Mucosa of stomach (tissue), 1 donor: ENCODE results near the gene CSF3.

Experiments
- H3K27me3 ChIP-seq: one replicate; pipeline ENCODE4 v1.7.0; 2013; ENCODE audit warnings: mild to moderate bottlenecking, low read length; ENCODE audit not compliant: control insufficient read depth, insufficient read depth
- H3K36me3 ChIP-seq: one replicate; pipeline ENCODE4 v1.7.0; 2013; ENCODE audit warnings: low read length; ENCODE audit not compliant: control insufficient read depth, insufficient read depth
- H3K4me1 ChIP-seq: one replicate; pipeline ENCODE4 v1.7.0; 2013; ENCODE audit warnings: mild to moderate bottlenecking, low read length; ENCODE audit not compliant: control insufficient read depth, insufficient read depth
- H3K4me3 ChIP-seq: one replicate; pipeline ENCODE4 v1.7.0; 2013; ENCODE audit warnings: low read length
- H3K9ac ChIP-seq: one replicate; pipeline ENCODE4 v1.7.0; 2013; ENCODE audit warnings: mild to moderate bottlenecking, low read length, moderate library complexity
- H3K9me3 ChIP-seq: one replicate; pipeline ENCODE4 v1.7.0; 2013; ENCODE audit warnings: mild to moderate bottlenecking, low read length, moderate library complexity; ENCODE audit not compliant: control insufficient read depth
- donor health status: Pancreatic carcinoma.

CSF3 gene

GRCh38 chr17:39979893-39980350, 35.3 kb upstream of the CSF3 start:
- Histone ChIP-seq H3K9me3 (no peaks in the 10 kb centered on the region), H3K4me1 (peaks cover 16% of the 10 kb centered on the region), H3K27me3 (peaks cover 5% of the 10 kb centered on the region), H3K4me3 (peak overlapping the region; percentile 42), H3K9ac (peak overlapping the region; percentile 51), H3K36me3 (peaks cover under 1% of the 10 kb centered on the region)

- peaks cover 5% of the 10 kb centered on the region for H3K27me3 ChIP-seq
- no peaks in the 10 kb centered on the region for H3K9me3 ChIP-seq
- H3K4me1 ChIP-seq = peaks cover 16% of the 10 kb centered on the region
- H3K9ac ChIP-seq = peak within 1 kb of the TSS; percentile 94
- H3K4me3 ChIP-seq = peak within 1 kb of the TSS; percentile 97
- H3K36me3 ChIP-seq = peaks cover 6% of the 10 kb centered on the region
These were observed 34.7 kb upstream of the CSF3 start, which contains the start of gene PSMD3 for GRCh38 chr17:39980351-39981206. PSMD3 (plus strand) TSS chr17:39980807; CDS start chr17:39980971, 164 bp downstream.

- H3K27me3 ChIP-seq = peaks cover 5% of the 10 kb centered on the region
- peak overlapping the region; percentile 97 for H3K4me3 ChIP-seq
- peaks cover 6% of the 10 kb centered on the region for H3K36me3 ChIP-seq
- peaks cover 16% of the 10 kb centered on the region for H3K4me1 ChIP-seq
- no peaks in the 10 kb centered on the region for H3K9me3 ChIP-seq
- H3K9ac ChIP-seq = peak overlapping the region; percentile 94
These were observed 34.0 kb upstream of the CSF3 start for GRCh38 chr17:39981207-39981741.

GRCh38 chr17:39981766-39982375, 33.4 kb upstream of the CSF3 start:
- peaks cover 5% of the 10 kb centered on the region for H3K27me3 ChIP-seq
- peak overlapping the region; percentile 94 for H3K9ac ChIP-seq
- peaks cover 16% of the 10 kb centered on the region for H3K4me1 ChIP-seq
- no peaks in the 10 kb centered on the region for H3K9me3 ChIP-seq
- H3K4me3 ChIP-seq = no peak overlapping the region
- H3K36me3 ChIP-seq = peaks cover 8% of the 10 kb centered on the region

- Histone ChIP-seq H3K27me3 (no peaks in the 10 kb centered on the region), H3K9me3 (no peaks in the 10 kb centered on the region), H3K36me3 (peaks cover 41% of the 10 kb centered on the region), H3K4me3 (no peak overlapping the region), H3K9ac (no peak overlapping the region), H3K4me1 (no peaks in the 10 kb centered on the region)
These were observed 26.9 kb upstream of the CSF3 start for GRCh38 chr17:39988206-39988810.

GRCh38 chr17:39994448-39994847, 20.8 kb upstream of the CSF3 start:
- no peaks in the 10 kb centered on the region for H3K27me3 ChIP-seq
- no peak overlapping the region for H3K4me3 ChIP-seq
- H3K9me3 ChIP-seq = no peaks in the 10 kb centered on the region
- H3K4me1 ChIP-seq = peaks cover 10% of the 10 kb centered on the region
- H3K9ac ChIP-seq = no peak overlapping the region
- H3K36me3 ChIP-seq = peaks cover 42% of the 10 kb centered on the region

GRCh38 chr17:39995438-39995837, 19.8 kb upstream of the CSF3 start:
- Histone ChIP-seq H3K9ac (peak overlapping the region; percentile 0), H3K4me1 (peaks cover 10% of the 10 kb centered on the region), H3K27me3 (no peaks in the 10 kb centered on the region), H3K4me3 (no peak overlapping the region), H3K36me3 (peaks cover 35% of the 10 kb centered on the region), H3K9me3 (no peaks in the 10 kb centered on the region)

- Histone ChIP-seq H3K4me1 (peaks cover 10% of the 10 kb centered on the region), H3K4me3 (no peak overlapping the region), H3K27me3 (no peaks in the 10 kb centered on the region), H3K36me3 (peaks cover 31% of the 10 kb centered on the region), H3K9me3 (no peaks in the 10 kb centered on the region), H3K9ac (no peak overlapping the region)
These were observed 19.1 kb upstream of the CSF3 start for GRCh38 chr17:39996162-39996561.

GRCh38 chr17:39996800-39997199, 18.4 kb upstream of the CSF3 start:
- peaks cover 10% of the 10 kb centered on the region for H3K4me1 ChIP-seq
- H3K36me3 ChIP-seq = peaks cover 31% of the 10 kb centered on the region
- no peak overlapping the region for H3K9ac ChIP-seq
- no peaks in the 10 kb centered on the region for H3K27me3 ChIP-seq
- no peaks in the 10 kb centered on the region for H3K9me3 ChIP-seq
- H3K4me3 ChIP-seq = no peak overlapping the region

- H3K4me1 ChIP-seq = peaks cover 10% of the 10 kb centered on the region
- no peak overlapping the region for H3K4me3 ChIP-seq
- peaks cover 26% of the 10 kb centered on the region for H3K36me3 ChIP-seq
These were observed 17.7 kb upstream of the CSF3 start for GRCh38 chr17:39997543-39997942.

GRCh38 chr17:39999067-39999466, 16.2 kb upstream of the CSF3 start:
- no peaks in the 10 kb centered on the region for H3K27me3 ChIP-seq
- H3K9ac ChIP-seq = no peak overlapping the region
- H3K36me3 ChIP-seq = peaks cover 22% of the 10 kb centered on the region
- no peak overlapping the region for H3K4me3 ChIP-seq
- peaks cover 10% of the 10 kb centered on the region for H3K4me1 ChIP-seq
- no peaks in the 10 kb centered on the region for H3K9me3 ChIP-seq

More at GRCh38 chr17:39997543-39997942, 17.7 kb upstream of the CSF3 start:
- Histone ChIP-seq H3K27me3 (no peaks in the 10 kb centered on the region), H3K9ac (no peak overlapping the region), H3K9me3 (no peaks in the 10 kb centered on the region)

- H3K27me3 ChIP-seq = no peaks in the 10 kb centered on the region
These were observed 15.1 kb upstream of the CSF3 start for GRCh38 chr17:40000161-40000560.

More at GRCh38 chr17:40000161-40000560, 15.1 kb upstream of the CSF3 start:
- Histone ChIP-seq H3K9me3 (no peaks in the 10 kb centered on the region), H3K9ac (no peak overlapping the region), H3K4me1 (peaks cover 11% of the 10 kb centered on the region), H3K4me3 (no peak overlapping the region), H3K36me3 (peaks cover 16% of the 10 kb centered on the region)
